HUDEP-2 (cell line): ENCODE results near the gene LMOD1.
A peak's percentile ranks its signal among the peaks of the same experiment; 100 is the strongest.
"Not testable (repeated sequence)": the region's sequence is repeated elsewhere in the genome, so short reads cannot be mapped to it uniquely, and the experiment has no call there.

Source experiments
- DNase-seq, 76 experiments: peaks; one replicate each; lab custom pipeline; 2025; ENCODE audit not compliant: unreplicated experiment in 76 of 76; lab: John Stamatoyannopoulos, UW

The LMOD1 gene

DNA sequence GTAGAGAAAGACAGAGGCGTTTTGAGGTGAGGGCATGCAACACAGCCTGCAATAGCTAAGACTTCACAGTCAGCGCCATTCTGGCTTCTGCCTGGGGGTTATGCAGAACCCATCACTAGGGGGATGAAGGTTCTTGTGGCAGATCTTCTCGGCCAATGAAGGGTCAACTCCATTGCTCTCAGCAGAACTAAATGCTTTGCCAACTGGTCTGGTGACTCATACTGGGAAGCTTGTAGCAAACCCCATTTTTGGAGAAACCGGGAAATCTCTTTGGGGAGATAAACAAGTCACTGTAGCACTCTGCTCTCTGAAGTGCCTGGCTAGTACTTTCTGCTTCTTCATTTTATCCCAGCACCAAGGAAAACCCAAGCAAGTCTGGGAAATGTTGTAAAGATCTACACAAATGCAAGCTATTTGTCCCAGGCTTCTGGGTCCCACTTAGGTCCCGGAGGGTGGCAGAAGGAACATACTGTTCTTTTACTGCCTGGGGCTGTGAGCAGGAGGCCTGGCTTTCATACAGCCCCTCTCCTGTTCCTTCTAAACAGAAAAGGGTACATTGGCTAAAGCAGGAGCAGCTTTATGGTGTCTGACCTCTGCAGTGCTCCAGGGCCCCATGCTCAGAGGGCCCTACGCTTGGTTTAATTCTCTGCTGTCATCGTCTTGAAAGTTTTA lies 28.9 kb downstream of the LMOD1 start:
- DNase-seq: no peak

DNA sequence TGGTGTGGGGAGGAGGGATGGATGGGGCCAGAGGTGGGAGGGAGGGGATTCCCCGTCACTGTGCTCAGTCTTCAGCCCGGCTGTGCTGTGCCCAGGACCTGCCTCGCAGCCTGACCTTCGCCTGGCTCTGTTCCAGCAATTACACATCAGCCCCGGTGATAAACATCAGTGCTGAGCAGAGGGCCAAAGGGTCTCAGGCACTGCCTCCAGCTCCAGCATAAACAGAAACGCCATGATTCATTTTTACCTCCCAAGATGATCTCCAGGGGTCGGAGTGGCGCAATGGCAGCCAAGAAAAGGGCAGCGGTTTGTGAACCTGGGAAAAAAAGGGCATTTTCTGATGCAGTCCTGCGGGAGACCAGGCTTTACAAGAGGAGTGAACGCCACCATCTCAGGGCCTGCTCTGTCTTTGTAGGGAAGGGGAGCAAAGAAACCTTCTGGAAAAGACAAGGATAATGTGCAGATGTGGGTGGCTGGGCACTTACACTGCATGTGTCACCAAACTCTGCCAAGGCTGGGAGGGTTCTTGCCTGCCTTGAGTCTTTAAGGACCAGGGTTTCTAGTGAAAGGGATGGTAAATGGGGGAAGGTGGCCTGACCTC lies 29.6 kb downstream of the LMOD1 start:
- DNase-seq: peak in 25 of 76 experiments; percentile 4 to 48 (median 14)

DNA sequence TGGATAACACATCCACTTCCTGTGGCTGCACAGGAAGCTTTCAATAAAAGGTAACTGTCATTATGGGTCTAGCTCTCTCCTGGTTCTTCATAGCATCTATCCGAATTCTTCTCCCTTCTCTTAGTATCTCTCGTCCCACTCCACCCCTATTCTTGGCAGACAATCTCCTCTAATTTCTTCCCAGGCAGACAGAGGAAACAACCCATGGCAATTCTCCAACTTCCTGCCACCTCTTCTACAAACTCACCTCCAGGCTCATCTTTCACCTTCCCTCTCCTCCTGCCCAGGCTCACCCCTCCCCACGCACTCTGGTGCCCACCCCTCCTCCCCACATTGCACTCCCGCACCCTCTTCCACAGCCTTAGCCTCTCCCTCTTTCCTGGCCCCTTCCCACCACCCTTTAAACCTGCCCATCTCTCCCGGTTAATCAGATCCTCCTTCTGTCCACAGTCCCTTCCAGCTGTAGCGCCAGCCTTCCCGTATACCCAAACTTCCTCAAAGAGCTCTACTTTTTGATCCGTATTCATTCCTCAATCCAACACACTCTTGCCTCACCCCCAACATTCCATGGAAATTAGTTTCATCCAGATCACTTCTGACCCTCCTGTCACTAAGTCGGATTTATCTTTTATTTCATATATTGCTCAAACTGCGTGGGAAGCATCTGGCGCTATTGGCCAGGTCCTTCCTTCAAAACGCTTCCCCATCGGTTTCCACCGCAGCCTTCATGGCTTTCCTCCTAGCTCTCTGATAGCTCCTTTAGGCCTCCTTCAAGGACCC lies 31.7 kb downstream of the LMOD1 start:
- no peak for DNase-seq

DNA sequence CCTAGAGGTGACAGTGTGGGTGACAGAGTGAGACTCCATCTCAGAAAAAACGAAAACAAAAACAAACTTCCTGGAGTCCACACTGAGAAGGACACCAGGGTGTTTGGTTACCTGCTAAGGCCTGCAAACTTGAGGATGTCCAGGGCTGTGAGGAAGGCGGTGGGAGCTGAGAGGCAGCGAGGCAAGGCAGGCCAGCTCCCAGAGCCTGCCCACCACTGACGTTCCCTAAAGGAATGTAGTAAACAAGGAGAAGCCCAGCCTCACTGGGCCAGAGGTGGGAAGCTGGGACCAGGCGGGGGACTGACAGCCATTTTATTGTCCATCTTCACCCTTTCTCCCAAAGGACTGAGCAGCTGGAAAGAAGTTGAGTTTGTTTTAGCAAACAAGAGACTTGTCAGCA lies 33.5 kb downstream of the LMOD1 start:
- no peak for DNase-seq

- no peak for DNase-seq
These were observed 34.3 kb downstream of the LMOD1 start for GRCh38 chr1:201911826-201912571.

DNA sequence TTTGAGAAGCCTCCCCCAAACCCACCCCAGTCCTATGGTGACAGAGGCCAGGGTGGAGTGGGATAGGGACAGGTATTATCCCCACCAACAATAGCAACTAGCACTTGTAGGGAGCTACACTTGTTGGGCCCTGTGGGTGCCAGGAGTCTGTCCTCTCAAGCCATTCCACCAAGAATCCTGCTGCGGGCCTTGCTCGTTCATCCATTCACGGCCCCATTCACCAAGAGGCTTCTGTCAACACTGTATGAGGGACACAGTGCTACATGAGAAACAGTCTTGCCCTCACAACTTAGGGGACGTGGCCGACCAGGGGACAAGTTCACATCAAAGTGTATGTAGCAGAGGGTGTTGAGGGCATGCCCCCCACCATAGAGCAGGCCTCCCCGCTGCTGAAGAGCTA lies 38.7 kb downstream of the LMOD1 start:
- DNase-seq: no peak

- no peak for DNase-seq
These were observed 40.0 kb downstream of the LMOD1 start for GRCh38 chr1:201906336-201906735.

- no peak for DNase-seq
These were observed 41.0 kb downstream of the LMOD1 start for GRCh38 chr1:201905234-201905890.

- no peak for DNase-seq
These were observed 41.8 kb downstream of the LMOD1 start for GRCh38 chr1:201904579-201904978.

DNA sequence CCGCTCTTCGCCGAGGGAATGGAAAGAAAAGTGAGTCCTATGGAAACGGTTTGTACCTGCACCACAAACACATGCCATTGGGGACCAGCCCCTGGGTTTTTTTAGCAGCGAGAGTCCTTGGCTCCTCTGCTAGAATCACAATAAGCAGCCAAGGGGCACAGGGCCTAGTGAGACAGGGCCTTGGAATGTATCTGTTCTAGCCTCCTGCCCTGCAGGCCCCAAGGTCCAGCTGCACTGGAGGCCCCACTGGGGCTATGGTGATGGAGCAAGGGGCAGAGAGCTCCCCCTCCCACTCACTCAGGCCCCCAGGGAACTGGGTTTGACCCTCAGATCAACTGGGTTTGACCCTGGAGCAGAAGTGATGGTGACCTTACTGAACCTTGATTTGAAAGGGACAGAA lies 43.2 kb downstream of the LMOD1 start:
- DNase-seq: no peak

DNA sequence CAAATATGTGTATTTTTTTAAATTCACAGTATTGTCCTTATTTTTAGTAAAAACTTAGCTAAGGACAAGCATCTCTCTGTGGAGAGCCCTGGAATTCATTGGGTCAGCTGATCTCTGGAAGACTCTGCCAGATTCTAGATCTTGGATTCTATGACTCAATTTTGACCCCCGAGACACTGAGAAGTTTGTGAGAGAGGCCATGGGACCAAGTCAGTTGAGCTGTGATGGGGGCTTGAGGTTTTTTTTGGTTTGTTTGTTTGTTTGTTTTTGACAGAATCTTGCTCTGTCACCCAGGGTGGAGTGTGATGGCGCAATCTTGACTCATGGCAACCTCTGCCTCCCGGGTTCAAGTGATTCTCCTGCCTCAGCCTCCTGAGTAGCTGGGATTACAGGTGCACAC lies 44.1 kb downstream of the LMOD1 start:
- DNase-seq: no peak

- DNase-seq: not testable (repeated sequence)
These were observed 45.3 kb downstream of the LMOD1 start for GRCh38 chr1:201901036-201901435.

- no peak for DNase-seq
These were observed 45.9 kb downstream of the LMOD1 start for GRCh38 chr1:201900476-201900875.

DNA sequence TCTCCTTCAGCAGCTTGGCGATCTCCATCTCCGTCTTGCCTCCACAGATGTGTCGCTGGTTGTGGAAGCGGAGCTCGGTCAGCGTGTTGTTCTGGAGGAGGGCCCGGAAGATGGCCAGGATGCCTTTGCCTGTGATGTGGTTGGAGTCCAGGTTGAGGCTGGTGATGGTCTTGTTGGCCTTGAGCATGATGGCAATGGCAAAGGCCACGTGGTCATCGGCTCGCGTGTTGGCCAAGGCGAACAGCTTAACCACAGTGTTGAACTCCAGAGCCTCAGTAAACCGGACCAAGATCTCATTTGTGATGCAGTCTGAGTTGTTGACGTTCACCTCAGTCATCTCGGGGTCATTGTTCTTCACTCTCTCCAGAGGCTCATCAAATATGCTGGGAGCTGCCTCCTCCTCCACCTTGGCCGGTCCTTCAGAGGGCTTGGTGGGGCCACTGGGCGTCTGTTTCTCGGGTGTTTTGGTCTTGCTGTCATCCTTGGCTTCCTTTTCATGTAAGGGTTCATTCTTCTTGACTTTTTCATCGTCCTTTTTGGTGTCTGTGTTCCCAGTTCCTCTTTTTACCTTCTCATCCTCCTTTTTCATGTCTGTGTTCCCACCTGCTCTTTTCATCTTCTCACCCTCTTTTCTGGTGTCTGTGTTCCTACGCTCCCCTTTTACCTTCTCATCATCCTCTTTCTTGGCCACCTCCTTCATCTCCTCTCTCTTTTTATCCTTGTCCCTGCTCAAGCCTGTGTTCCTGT lies 46.5 kb downstream of the LMOD1 start:
- no peak for DNase-seq

- peak in 37 of 76 experiments; percentile 1 to 63 (median 25) for DNase-seq
These were observed 47.4 kb downstream of the LMOD1 start for GRCh38 chr1:201898992-201899391.

- no peak for DNase-seq
These were observed 48.0 kb downstream of the LMOD1 start for GRCh38 chr1:201898240-201898894.

DNA sequence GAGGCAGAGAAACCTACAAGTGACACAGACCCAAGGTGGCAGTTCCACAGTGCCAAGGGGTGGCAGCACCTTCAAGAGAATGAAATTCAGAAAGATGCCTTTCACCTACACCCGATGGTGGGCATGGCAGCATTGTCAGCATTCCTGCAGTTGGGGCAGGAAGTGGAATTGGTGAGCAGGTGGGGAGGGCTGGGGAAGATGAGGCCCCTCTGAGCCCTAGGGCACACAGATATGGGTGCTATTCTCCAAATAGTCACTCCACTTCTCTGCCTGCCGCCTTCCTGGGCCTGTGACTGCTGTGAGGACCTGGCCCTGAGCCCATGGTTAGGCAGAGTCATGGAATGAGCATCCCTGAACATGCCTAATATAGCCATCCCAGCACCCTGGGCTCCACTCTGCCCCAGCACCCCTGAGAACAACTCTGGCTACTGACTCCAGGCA lies 49.4 kb downstream of the LMOD1 start:
- DNase-seq: no peak

GRCh38 chr1:201895913-201896807 lies 50.2 kb downstream of the LMOD1 start:
- DNase-seq: peak in 71 of 76 experiments; percentile 15 to 88 (median 66)
